WERI-Rb-1 (cell line): Measurements from ENCODE around the gene HMGXB3.

Source experiments
- DNase-seq: peaks from one replicate; pipeline ENCODE4 v3.0.0-alpha.2; 2020
- H3K27ac ChIP-seq: fragments of 250-450 bp; sonication (Bioruptor Pico); 2 replicates; pipeline ENCODE4 v1.5.1; 2020; ENCODE audit warnings: mild to moderate bottlenecking, moderate library complexity
- H3K27me3 ChIP-seq: fragments of 250-450 bp; sonication (Bioruptor Pico); 2 replicates; pipeline ENCODE4 v1.5.1; 2021; ENCODE audit warnings: mild to moderate bottlenecking, low read depth, moderate library complexity; ENCODE audit not compliant: insufficient read depth, severe bottlenecking
- H3K36me3 ChIP-seq: fragments of 250-450 bp; sonication (Bioruptor Pico); 2 replicates; pipeline ENCODE4 v1.5.1; 2020; ENCODE audit warnings: mild to moderate bottlenecking, moderate library complexity
- H3K4me3 ChIP-seq: 2 replicates; pipeline ENCODE4 v1.5.1; 2011; ENCODE audit warnings: low read depth, mild to moderate bottlenecking, control low read depth, low read length
- H3K9me3 ChIP-seq: fragments of 250-450 bp; sonication (Bioruptor Pico); 2 replicates; pipeline ENCODE4 v1.5.1; 2021; ENCODE audit warnings: mild to moderate bottlenecking, moderate library complexity; ENCODE audit not compliant: severe bottlenecking
- TF ChIP-seq, protein P1 (sequence below): IDR thresholded peaks from 2 replicates; pipeline ENCODE4 v1.5.1; 2011; ENCODE audit warnings: low read depth, mild to moderate bottlenecking, control low read depth, inconsistent platforms, low read length

Gene HMGXB3

DNA sequence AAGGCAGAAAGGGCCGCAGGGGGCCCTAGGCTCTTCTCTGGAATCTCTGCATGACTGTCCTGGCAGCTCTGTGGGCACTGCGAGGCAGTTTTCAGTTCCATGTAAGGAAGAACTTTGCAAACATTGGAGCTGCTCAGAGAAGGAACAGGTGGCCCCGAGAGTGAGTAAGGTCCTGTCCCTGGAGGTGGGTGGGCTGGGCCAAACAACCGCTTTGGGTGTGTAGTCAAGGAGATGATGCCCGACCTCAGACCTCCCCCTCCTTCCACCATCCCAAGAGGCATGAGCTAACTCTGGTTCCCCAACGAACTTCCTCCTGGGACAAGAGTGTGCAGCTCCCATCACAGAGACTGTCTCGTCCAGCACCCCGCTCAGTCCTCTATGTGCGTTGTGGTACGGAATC, 65.3 kb downstream of the HMGXB3 start:
- H3K4me3 ChIP-seq, result no peak overlapping the region
- H3K27ac ChIP-seq, result no peak overlapping the region
- TF ChIP-seq, protein P1, sequence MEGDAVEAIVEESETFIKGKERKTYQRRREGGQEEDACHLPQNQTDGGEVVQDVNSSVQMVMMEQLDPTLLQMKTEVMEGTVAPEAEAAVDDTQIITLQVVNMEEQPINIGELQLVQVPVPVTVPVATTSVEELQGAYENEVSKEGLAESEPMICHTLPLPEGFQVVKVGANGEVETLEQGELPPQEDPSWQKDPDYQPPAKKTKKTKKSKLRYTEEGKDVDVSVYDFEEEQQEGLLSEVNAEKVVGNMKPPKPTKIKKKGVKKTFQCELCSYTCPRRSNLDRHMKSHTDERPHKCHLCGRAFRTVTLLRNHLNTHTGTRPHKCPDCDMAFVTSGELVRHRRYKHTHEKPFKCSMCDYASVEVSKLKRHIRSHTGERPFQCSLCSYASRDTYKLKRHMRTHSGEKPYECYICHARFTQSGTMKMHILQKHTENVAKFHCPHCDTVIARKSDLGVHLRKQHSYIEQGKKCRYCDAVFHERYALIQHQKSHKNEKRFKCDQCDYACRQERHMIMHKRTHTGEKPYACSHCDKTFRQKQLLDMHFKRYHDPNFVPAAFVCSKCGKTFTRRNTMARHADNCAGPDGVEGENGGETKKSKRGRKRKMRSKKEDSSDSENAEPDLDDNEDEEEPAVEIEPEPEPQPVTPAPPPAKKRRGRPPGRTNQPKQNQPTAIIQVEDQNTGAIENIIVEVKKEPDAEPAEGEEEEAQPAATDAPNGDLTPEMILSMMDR, result no peak
- H3K9me3 ChIP-seq, result no peaks in the 10 kb centered on the region
- no peaks in the 10 kb centered on the region for H3K36me3 ChIP-seq
- no peaks in the 10 kb centered on the region for H3K27me3 ChIP-seq
- DNase-seq, result no peak

DNA sequence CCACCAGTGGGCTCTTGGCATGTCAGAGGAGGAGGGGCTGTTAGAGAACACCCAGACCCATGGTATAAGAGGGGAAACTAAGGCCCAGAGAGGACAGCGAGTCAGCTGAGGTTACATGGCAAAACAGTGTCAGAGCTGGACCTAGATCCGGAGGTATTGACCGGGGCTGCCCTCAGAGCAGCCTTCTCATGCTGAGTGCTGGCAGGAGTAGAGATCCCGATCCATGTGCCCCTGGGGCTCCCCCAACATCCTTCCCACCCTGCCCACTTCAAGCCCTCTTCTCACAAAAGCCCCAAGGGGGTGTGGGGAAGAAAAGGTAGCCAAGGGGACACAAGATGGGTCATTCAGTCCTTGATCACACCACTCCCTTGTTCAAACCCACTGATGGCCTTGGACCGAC, 65.9 kb downstream of the HMGXB3 start:
- H3K9me3 ChIP-seq, result no peaks in the 10 kb centered on the region
- no peaks in the 10 kb centered on the region for H3K36me3 ChIP-seq
- no peaks in the 10 kb centered on the region for H3K27me3 ChIP-seq
- DNase-seq, result no peak
- no peak overlapping the region for H3K27ac ChIP-seq
- no peak overlapping the region for H3K4me3 ChIP-seq
- TF ChIP-seq, protein P1, result no peak

DNA sequence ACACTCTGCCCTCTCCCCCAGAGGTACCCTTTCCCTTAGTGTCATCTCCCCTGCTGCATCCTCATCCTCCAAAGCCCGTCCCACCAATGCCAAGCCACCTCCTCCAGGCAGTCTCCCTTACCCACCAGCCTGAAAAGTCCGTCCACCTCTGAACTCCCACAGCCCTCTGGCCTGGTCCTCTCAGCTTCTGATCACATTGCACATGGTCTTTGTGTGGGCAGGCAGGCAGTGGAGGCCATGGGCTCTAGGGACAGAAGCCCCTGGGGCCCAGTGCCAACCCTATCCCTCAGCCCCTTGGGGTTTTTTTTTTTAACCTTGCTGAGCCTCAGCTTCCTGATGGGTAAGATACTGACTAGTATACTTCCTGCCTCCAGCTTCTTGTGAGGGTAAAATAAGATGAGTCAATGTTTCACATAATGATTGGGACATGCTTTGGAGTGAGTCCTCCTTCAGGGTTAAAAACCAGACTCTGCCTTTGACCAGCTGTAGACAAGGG, 66.4 kb downstream of the HMGXB3 start:
- Histone ChIP-seq H3K36me3 (no peaks in the 10 kb centered on the region), H3K27ac (no peak overlapping the region), H3K27me3 (no peaks in the 10 kb centered on the region), H3K4me3 (no peak overlapping the region), H3K9me3 (no peaks in the 10 kb centered on the region)
- DNase-seq, result no peak
- TF ChIP-seq, protein P1, result no peak

DNA sequence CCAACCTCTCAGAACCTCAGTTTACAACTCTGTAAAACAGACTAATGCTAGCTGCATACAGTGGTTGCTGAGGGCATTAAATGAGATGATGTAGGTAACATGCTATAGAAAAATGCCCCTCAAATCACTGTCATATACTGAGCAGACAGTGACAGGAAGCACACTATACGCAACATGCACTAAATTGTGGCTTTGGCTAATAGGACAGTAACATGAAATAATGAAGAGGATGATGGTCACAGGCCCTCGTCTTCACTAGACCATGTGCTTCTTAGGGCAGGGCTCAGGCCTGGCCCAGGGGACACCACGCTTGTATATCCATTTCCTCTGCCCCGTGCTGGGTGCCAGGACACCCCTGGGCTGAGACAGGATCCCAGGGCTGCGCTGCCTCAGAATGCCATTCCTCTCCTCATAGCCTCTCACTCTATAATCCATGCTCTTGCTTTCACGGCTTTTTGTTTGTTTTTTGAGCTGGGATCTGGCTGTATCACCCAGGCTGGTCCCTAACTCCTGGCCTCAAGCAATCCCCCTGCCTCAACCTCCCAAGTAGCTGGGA, 66.9 kb downstream of the HMGXB3 start:
- Histone ChIP-seq H3K9me3 (no peaks in the 10 kb centered on the region), H3K27ac (no peak overlapping the region), H3K36me3 (no peaks in the 10 kb centered on the region), H3K27me3 (no peaks in the 10 kb centered on the region), H3K4me3 (no peak overlapping the region)
- no peak for DNase-seq
- TF ChIP-seq, protein P1, result no peak

DNA sequence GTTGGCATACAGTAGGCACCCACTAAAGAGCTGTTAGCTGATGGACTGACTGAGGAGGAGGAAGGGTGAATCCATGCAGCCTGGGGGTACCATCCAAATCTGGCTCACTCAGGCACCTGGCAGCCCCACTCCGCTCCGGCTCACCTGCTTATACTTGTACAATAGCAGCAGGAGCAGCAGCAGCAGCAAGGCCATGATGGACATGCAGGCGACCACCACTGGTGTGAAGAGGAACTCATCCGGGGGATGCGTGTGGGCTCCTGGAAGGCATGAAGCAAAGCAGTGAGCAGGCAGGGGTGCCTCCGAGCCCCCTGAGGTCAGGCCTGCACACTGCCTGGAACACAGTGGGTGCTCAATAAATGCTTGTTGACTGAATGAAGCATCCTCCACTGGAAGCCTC, 67.5 kb downstream of the HMGXB3 start:
- no peaks in the 10 kb centered on the region for H3K36me3 ChIP-seq
- H3K9me3 ChIP-seq, result no peaks in the 10 kb centered on the region
- no peak for DNase-seq
- no peak overlapping the region for H3K4me3 ChIP-seq
- TF ChIP-seq, protein P1, result no peak
- H3K27ac ChIP-seq, result no peak overlapping the region
- no peaks in the 10 kb centered on the region for H3K27me3 ChIP-seq

DNA sequence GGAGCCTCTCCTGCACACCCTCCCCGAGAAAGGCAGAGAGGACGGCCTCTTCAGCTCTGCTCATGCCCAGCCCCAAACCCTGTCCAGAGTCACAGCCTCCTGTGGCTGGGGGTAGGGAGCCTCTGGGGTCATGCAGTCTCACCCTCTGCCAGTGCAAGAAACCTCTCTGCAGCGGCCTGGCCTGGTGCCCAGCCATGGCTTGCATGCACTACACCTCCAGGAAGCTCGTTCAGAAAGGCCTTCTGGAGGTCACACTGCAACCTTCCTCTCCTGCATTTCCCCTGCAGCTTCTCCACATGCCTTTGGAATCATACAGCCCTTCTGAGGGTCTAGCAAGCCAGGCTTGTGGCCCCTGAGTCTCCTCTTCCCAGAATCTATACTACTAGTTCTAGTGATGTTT, 67.9 kb downstream of the HMGXB3 start:
- H3K27ac ChIP-seq, result no peak overlapping the region
- H3K9me3 ChIP-seq, result no peaks in the 10 kb centered on the region
- DNase-seq, result no peak
- H3K4me3 ChIP-seq, result no peak overlapping the region
- H3K36me3 ChIP-seq, result no peaks in the 10 kb centered on the region
- no peaks in the 10 kb centered on the region for H3K27me3 ChIP-seq
- TF ChIP-seq, protein P1, result no peak
